ENCODE data around the gene SASH1.
"Not testable (repeated sequence)": the region's sequence is repeated elsewhere in the genome, so short reads cannot be mapped to it uniquely, and the experiment has no call there.

The SASH1 gene

GRCh38 chr6:148370176-148370575 is 27.5 kb downstream of the SASH1 start:
- no peak for DNase-seq

DNA sequence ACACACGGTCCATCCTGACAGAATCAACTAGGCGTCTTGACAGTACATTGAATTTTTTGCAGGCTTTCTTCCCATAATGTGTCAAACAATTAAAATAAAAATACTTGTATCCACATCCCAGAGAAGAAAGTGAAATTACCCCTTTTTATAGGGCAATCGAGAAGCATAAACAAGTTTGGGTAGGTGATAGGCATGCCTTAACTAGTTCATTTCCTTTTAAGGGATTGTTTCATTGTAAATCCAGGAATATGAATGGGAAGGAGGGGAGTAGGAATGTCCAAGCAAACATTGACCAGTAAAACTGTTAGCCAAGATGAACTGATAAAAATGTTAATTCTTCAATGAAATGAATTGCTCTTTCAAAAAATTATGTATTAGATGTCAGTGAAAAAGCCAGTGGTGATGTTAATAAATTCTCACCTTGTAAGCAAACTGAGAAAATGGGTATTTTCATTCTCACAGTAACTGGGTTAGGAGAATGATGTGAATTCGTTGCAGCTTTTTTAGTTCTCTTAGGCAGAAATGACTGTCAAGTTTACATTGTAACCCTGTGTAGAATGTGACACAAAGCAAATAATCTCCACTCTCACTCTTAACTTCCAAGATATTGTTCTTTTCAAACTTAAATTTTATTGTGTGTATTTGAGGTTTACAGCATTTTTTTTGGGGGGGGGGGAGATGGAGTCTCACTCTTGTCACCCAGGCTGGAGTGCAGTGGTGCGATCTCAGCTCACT is 31.6 kb downstream of the SASH1 start:
- DNase-seq, result no peak

- DNase-seq, result no peak
Measured at GRCh38 chr6:148375401-148375800, 32.8 kb downstream of the SASH1 start.

DNA sequence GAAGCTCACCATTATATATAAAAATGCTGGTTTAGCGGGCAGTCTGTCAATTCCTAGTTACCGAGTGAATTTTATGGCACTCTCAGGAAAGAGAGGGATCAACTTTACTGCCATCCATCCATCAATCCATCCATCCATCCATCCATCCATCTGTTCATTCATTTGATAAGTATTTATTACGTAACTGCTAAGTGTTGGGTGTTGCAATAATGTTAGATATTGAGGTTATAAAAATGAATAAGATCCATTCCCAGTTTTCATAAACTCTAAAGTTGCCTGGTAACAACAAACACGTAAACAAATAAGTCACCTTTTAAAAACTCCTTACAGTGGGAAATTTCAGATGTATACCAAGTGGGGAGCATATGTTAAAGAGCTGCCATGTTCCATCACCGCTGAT is 36.8 kb downstream of the SASH1 start:
- DNase-seq, result no peak

GRCh38 chr6:148379966-148380713 is 37.5 kb downstream of the SASH1 start:
- DNase-seq, result no peak

- not testable (repeated sequence) for DNase-seq
Measured at GRCh38 chr6:148382051-148382450, 39.4 kb downstream of the SASH1 start.

- DNase-seq, result no peak
Measured at GRCh38 chr6:148382861-148383260, 40.2 kb downstream of the SASH1 start.

DNA sequence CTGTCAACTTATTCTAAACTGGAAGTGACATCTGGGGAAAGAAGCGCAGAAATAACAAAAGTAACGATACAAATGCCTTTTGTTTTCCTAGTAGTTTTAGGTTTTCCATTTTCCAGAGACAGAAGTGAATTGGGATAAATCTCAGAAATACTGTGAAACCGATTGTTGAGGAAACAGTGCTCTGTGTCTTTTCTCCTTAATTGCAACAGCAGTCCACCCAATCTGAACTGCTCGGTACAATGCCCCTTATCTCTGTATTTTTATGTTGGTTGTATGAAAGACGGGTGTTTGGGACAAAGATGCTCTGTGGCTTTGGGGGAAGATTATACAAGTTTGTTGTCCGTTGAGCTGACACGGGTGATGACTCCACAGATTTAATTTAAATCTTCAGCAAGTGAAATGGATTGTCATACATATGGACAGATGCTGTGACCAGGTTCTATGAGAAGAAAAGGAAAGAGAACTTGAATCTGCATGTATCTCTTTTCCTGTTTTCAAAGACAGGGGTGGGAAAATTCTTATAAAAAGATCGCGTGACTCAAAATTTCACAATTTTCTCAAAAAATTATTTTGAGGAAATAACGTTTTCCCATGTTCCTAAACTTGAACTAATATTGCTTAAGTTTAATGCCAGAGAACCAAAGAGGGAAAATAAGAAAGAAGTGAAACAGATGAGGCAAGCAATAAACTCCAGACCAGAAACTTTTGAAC is 41.2 kb downstream of the SASH1 start:
- DNase-seq, result no peak

DNA sequence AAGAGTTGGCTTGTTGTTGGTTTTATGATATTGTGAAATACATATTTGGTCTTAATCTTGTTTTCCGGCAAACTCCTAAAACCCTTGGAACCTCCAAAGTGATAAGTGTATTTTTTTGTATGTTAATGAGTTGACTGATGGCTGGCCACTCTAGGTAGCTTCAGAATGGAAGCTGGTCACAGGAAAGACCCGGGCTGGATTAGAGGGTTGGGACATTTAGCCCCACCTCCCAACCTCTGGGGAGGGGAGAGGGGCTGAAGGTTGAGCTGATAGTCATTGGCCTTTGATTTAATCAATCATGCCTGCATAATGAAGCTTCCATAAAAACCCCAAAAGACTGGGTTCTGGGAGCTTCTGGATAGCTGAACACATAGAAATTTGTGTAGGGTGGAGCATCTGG is 42.7 kb downstream of the SASH1 start:
- no peak for DNase-seq

GRCh38 chr6:148388521-148388920 is 45.9 kb downstream of the SASH1 start:
- no peak for DNase-seq

- no peak for DNase-seq
Measured at GRCh38 chr6:148389086-148389485, 46.4 kb downstream of the SASH1 start.

DNA sequence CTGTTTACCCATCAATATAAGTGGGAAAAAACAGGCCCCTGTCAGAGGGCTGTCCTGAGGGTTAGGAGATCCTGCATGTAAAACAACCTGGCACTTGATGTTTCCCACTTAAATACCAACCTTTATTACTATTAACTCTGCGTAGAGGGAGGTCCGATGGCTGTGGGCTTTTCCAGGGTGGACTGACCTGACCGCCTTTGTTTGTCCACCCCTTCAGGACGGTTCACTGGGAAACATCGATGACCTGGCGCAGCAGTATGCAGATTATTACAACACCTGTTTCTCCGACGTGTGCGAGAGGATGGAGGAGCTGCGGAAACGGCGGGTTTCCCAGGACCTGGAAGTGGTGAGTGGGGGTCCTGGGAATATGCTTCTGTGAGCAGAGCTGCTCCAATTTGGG is 47.3 kb downstream of the SASH1 start:
- no peak for DNase-seq

DNA sequence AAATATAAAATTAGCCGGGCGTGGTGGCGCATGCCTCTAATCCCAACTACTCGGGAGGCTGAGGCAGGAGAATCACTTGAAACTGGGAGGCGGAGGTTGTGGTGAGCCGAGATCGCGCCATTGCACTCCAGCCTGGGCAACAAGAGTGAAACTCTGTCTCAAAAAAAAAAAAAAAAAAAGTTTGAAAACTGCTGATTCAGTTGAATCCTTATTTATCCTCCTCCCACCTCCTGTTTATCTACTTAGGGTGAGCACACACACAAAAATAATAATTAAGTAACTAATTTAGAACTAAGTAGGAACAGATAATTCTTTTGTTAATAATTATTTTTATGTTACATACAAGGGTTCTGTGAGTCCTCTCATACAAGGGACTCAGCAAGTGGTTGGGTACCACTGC is 49.5 kb downstream of the SASH1 start:
- DNase-seq, result not testable (repeated sequence)

- no peak for DNase-seq
Measured at GRCh38 chr6:148392671-148393070, 50.0 kb downstream of the SASH1 start.

DNA sequence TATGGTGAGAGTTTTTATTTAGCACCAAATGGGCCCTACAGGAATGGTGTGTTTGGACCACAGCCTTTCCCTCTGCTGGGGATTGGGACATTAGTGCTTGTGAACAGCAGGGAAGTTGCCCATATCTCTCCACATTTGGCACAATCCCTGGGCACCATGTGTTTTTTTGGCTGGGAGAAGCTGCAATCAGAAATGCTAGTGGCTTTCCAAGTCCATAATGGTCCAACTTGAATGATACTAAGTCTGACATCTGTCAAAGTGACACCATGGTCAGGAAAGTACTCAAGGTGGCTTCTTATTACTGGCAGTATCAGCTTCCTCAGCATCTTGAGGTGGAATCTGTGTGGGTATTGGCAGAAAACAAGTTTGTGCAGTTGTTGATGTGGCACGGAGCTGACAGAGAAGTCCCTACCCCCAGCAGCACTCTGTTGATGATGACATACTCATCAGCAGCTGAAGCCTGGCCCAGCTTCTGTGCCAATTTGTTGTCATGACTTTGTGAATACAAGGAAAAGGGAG is 53.0 kb downstream of the SASH1 start:
- DNase-seq, result no peak

DNA sequence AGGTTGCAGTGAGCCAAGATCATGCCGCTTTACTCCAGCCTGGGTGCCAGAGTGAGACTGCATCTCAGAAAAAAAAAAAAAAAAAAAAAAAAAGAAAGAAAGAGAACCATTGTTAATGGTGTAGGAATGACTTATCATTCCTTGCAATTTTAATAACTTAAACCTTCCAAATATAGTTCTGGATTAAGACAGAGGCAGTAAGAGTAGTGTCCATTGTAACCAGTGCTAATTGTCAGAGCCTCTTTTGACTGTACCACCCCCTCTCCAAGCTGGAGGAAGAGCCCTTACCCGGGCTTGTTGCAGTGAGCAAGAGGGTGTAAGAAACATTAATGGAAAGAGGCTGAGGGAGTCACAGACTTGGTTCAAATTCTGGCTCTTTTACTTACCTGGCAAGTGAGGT is 53.8 kb downstream of the SASH1 start:
- DNase-seq, result no peak

- DNase-seq, result no peak
Measured at GRCh38 chr6:148396926-148397325, 54.3 kb downstream of the SASH1 start.

DNA sequence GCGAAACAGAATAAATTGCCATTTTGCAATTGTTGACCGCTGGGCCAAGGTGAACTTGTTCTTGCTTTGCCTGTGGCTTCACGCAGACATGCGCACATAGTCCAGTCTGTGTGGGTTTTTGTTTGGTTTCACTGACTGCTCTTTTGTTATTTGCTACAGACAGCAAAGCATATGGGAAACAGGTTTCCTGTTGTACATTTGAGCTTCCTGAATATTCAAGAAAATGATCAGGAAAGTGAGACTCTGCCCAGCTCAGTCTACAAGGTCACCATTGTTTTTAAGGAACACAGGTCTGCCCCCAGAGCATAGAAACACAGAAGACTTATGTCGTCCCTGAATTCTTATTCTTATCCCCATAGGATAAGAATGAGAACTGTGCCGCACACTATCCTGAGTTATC is 55.6 kb downstream of the SASH1 start:
- DNase-seq, result no peak

DNA sequence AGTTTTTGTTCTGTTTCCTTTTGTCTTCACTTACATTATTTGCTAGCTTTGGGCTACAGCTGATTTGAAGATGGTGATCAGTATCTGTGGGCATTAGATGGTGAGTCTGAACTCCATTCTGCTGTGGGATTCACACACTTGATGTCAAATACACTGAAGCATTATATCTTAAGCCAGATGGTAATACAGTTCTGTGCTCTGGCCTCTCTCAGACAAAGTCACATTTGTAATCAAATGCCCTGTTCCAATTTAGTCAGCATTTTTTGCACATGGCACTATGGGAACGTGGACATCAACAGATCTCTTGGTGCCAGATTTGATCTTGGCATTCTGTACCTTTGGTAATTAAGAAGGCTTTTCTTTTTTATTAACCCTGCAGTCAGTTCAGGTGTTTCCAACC is 56.0 kb downstream of the SASH1 start:
- DNase-seq, result no peak

DNA sequence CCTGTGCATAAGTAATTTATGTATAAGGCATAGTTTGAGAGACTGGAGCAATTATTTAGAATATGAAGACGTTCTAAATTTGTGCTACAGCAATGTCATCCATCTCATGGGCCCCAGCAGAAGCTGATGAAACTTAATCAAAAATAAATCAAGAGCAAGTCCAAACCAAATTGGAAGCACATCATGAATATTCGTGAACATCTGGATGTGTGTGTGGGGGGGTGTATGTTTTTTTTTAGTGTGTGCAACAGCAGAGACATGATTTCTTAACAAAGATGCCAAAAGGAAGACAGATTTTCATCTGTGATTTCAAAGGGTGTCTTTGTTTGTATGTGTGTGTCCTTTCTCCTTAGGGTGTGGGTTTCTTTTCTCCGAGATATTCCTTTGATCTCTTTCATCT is 58.9 kb downstream of the SASH1 start:
- DNase-seq, result no peak

GRCh38 chr6:148404456-148405054 is 61.9 kb downstream of the SASH1 start:
- DNase-seq, result no peak

DNA sequence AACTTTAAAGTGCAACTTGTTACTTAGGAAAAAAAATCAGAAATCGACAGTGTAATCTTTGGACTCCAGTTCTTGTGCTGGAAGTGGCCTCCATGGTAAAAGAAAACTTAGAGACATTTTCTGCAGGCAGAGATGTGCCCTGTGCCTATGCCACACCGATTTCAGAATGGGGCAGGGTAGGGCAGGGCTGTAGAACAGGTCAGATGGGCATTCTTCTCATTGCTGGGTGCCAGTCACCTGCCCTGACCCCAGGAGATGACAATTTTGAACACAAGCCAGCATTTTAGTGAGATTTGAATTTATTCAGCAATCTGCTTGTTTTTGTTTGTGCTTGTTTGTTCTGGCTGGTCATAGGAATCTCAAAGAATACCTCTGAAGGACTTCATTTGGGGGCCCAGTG is 63.3 kb downstream of the SASH1 start:
- no peak for DNase-seq
